HepG2 (cell line): ENCODE measurements around the gene ELN. TPM values are rescaled to one million over a fixed set of nuclear protein-coding genes. Genes with fewer than 3 reads are reported as not detected.

Experiments used
- ATAC-seq: fragments of 200-7000 bp; cut with Tn5 transposase; 3 replicates; pipeline ENCODE4 v1.9.1; 2020; ENCODE audit warnings: mild to moderate bottlenecking, moderate library complexity
- BruUV-seq: library from RNA; stranded (reverse); fragments of 400-500 nt; replicated peaks from 2 replicates; lab custom pipeline; 2021; lab: Mats Ljungman, UMichigan
- CTCF ChIA-PET: fragments of 300-600 bp; formaldehyde crosslinking; extraction: SDS; loops from one replicate; lab custom pipeline; 2021; ENCODE audit warnings: low total read pairs, inconsistent platforms, low intra/inter-chr PET ratio; lab: Yijun Ruan, JAX
- POLR2A ChIA-PET: fragments of 350-600 bp; sonication (Branson Sonifier 250); formaldehyde crosslinking; loops from one replicate; lab custom pipeline; 2020; ENCODE audit warnings: antibody characterized with exemption, inconsistent platforms; lab: Yijun Ruan, JAX
- DNase-seq: peaks from one replicate; pipeline ENCODE4 v3.0.0-alpha.2; 2015; ENCODE audit warnings: low spot score
- FAIRE-seq: peaks from 3 replicates; lab custom pipeline; 2011; peaks lifted over from hg19 to GRCh38; lab: Jason Lieb, UNC
- H2AFZ ChIP-seq: one replicate; pipeline ENCODE4 v1.6.1; 2011; ENCODE audit warnings: low read length, inconsistent platforms
- H3K27ac ChIP-seq: fragments of 300-600 bp; 3 replicates; pipeline ENCODE4 v1.8.0; 2011; ENCODE audit warnings: mixed run types, mild to moderate bottlenecking, mixed read lengths, low read length, inconsistent platforms; ENCODE audit not compliant: insufficient read depth; ENCODE audit errors: extremely low read length
- H3K27me3 ChIP-seq, 2 experiments: fragments of 200-600 bp in 1 of 2; 2 replicates in 1 of 2; 3 replicates in 1 of 2; pipeline versions ENCODE4 v1.6.0 to v1.8.0; 2011; ENCODE audit warnings: low read length in 2 of 2, mild to moderate bottlenecking in 2 of 2, moderate library complexity in 2 of 2, inconsistent platforms in 1 of 2; ENCODE audit not compliant: insufficient read depth in 2 of 2, control insufficient read depth in 1 of 2
- H3K36me3 ChIP-seq, 2 experiments: fragments of 200-600 bp in 1 of 2; replicated peaks in 1 of 2; 2 replicates in 1 of 2; 3 replicates in 1 of 2; pipeline versions ENCODE4 v1.5.1 to v1.8.0; 2011; ENCODE audit warnings: low read length in 2 of 2, inconsistent platforms in 1 of 2; ENCODE audit not compliant: insufficient read depth in 2 of 2, control insufficient read depth in 1 of 2
- H3K4me1 ChIP-seq: 2 replicates; pipeline ENCODE4 v1.5.1; 2012; ENCODE audit warnings: low read length, inconsistent platforms; ENCODE audit not compliant: insufficient read depth
- H3K4me2 ChIP-seq: 2 replicates; pipeline ENCODE4 v1.6.0; 2011; ENCODE audit warnings: low read depth, low read length, inconsistent platforms
- H3K4me3 ChIP-seq, 3 experiments: fragments of 200-600 bp in 1 of 3; sonication (generic), shearing (Covaris generic) in 1 of 3; replicated peaks in 1 of 3; 2 replicates each; pipeline ENCODE4 v1.5.1; 2011 to 2016; ENCODE audit warnings: low read length in 3 of 3, inconsistent platforms in 2 of 3, low read depth in 2 of 3, mild to moderate bottlenecking in 2 of 3, control low read depth in 1 of 3, mixed read lengths in 1 of 3; ENCODE audit not compliant: insufficient read depth in 1 of 3
- H3K79me2 ChIP-seq: one replicate; pipeline ENCODE4 v1.6.1; 2011; ENCODE audit warnings: low read length, inconsistent platforms; ENCODE audit not compliant: insufficient read depth
- H3K9ac ChIP-seq: 2 replicates; pipeline ENCODE4 v1.6.0; 2011; ENCODE audit warnings: mild to moderate bottlenecking, low read depth, low read length, inconsistent platforms; ENCODE audit not compliant: insufficient read depth
- H3K9me3 ChIP-seq: 2 replicates; pipeline ENCODE4 v1.5.1; 2012; ENCODE audit warnings: mild to moderate bottlenecking, low read length
- H4K20me1 ChIP-seq: 2 replicates; pipeline ENCODE4 v1.6.0; 2011; ENCODE audit warnings: inconsistent platforms, mild to moderate bottlenecking, low read length, moderate library complexity; ENCODE audit not compliant: insufficient read depth
- BCLAF1 ChIP-seq: fragments of 450-650 bp; IDR thresholded peaks from 2 replicates; pipeline ENCODE4 v1.6.1; 2017; ENCODE audit warnings: mild to moderate bottlenecking
- MEIS2 ChIP-seq: sonication (generic); formaldehyde crosslinking; IDR thresholded peaks from 2 replicates; pipeline ENCODE4 v1.9.0; 2021; ENCODE audit warnings: mild to moderate bottlenecking, missing genetic modification reagents
- RERE ChIP-seq: IDR thresholded peaks from 2 replicates; pipeline ENCODE4 v1.6.1; 2016; ENCODE audit warnings: low read depth, missing genetic modification reagents, missing compliant biosample characterization
- RFXAP ChIP-seq: sonication (generic); formaldehyde crosslinking; IDR thresholded peaks from 2 replicates; pipeline ENCODE4 v1.4.0; 2020; ENCODE audit warnings: missing genetic modification reagents, borderline replicate concordance
- SNAPC2 ChIP-seq: sonication (generic); formaldehyde crosslinking; IDR thresholded peaks from 2 replicates; pipeline ENCODE4 v1.8.1; 2022; ENCODE audit warnings: mild to moderate bottlenecking, missing genetic modification reagents
- SOX6 ChIP-seq, 2 experiments: fragments of 450-650 bp in 1 of 2; sonication (generic) in 1 of 2; formaldehyde crosslinking in 1 of 2; IDR thresholded peaks; 2 replicates each; pipeline versions ENCODE4 v1.4.0 to v1.6.1; 2017 to 2020; ENCODE audit warnings: antibody characterized with exemption in 1 of 2, mild to moderate bottlenecking in 1 of 2, missing genetic modification reagents in 1 of 2
- ZFP82 ChIP-seq: sonication (generic); formaldehyde crosslinking; IDR thresholded peaks from 2 replicates; pipeline ENCODE4 v1.5.1; 2020; ENCODE audit warnings: mild to moderate bottlenecking, missing genetic modification reagents, borderline replicate concordance
- ZNF782 ChIP-seq: sonication (generic); formaldehyde crosslinking; IDR thresholded peaks from 2 replicates; pipeline ENCODE4 v1.4.0; 2020; ENCODE audit warnings: missing genetic modification reagents, mild to moderate bottlenecking, borderline replicate concordance
- whole genome bisulfite sequencing: methylation state at CpG from one replicate; pipeline ENCODE4 v1.1.6; 2017; ENCODE audit warnings: low lambda C conversion rate; 5-methylcytosine and 5-hydroxymethylcytosine counted together
- in situ Hi-C: cut with HindIII; loops from 2 replicates; pipeline ENCODE4 v1.10.0; 2017; ENCODE audit warnings: low pct_unique_long_range_greater_than_20kb; ENCODE audit not compliant: extremely low pct_ligation_motif_present
- intact Hi-C: fragments of 100-400 bp; cut with micrococcal nuclease; formaldehyde crosslinking; loops from one replicate; pipeline ENCODE4 v1.10.0; 2022; ENCODE audit not compliant: unreplicated experiment
- polyA plus RNA-seq, 8 experiments: library from polyadenylated mRNA; depleted of rRNA in 3 of 8; stranded (reverse) in 7 of 8; unstranded in 1 of 8; fragments of >200 nt; fragmentation: Illumina TruSeq in 4 of 8; extraction: Trizol in 4 of 8; gene quantifications; 2 replicates each; pipeline versions ENCODE4 v1.2.1 to v1.2.3, GENCODE V29; 2011 to 2016; ENCODE audit warnings: low read depth in 4 of 8, missing spikeins in 1 of 8, mixed read lengths in 1 of 8; ENCODE audit not compliant: insufficient read depth in 1 of 8
- total RNA-seq, 5 experiments: library from RNA; depleted of rRNA; stranded (reverse); fragments of >200 nt; fragmentation: Illumina TruSeq; extraction: Trizol; gene quantifications; 2 replicates each; pipeline ENCODE4 v1.2.3, GENCODE V29; 2016; ENCODE audit warnings: low read depth in 1 of 5

The ELN gene
- total and polyA plus RNA-seq, 2 of the 13 experiments (the other 11 are each of a cell fraction or from before 2014, with no cell fraction given), result 0.15 to 0.37 TPM

DNA sequence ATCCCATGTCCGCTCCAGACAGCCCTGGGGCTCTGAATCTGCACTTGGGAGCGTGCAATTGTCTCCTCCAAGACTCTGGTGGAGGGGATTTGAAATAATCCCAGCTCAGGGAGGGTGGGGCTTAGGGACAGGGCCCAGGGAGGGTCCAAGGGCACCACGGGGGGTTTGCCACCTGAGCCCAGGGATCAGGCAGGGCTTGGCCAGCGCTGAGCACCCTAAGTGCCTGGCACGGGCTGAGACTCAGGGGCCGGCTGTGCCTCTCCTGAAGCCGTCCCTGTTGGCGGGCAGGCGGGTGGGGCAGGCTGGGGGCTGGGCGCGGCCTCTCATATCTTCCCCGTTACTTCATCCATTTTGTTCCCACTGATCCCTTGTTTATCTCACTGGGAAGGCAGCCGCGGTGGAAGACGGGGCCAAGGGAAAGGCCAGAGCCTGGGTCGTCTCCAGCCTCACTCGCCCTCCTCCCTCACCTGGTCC is 41.8 kb upstream of the ELN start:
- peaks cover 0 to 18% of the 10 kb centered on the region in 2 experiments; a peak in 2 of 5 replicates for H3K27me3 ChIP-seq
- no peak overlapping the region for H3K4me3 ChIP-seq
- ATAC-seq (no peak), FAIRE-seq (no peak), DNase-seq (no peak)
- H3K9me3 ChIP-seq, result no peaks in the 10 kb centered on the region
- no peak overlapping the region for H2AFZ ChIP-seq
- no peak for TF ChIP-seq ZNF782 (CRISPR knock-in tag)
- no peak for TF ChIP-seq ZFP82 (CRISPR knock-in tag)
- no peak for TF ChIP-seq SNAPC2
- no peak for TF ChIP-seq MEIS2 (CRISPR knock-in tag)
- no peak for TF ChIP-seq BCLAF1
- TF ChIP-seq SOX6 (IDR thresholded peaks at IDR 0.05), result no peak
- TF ChIP-seq SOX6 (CRISPR knock-in tag; IDR thresholded peaks at IDR 0.05), result no peak
- no peak for TF ChIP-seq RERE (CRISPR knock-in tag)
- no peak for TF ChIP-seq RFXAP (CRISPR knock-in tag)
- no peaks in the 10 kb centered on the region for H3K36me3 ChIP-seq
- no peak overlapping the region for H3K9ac ChIP-seq
- POLR2A ChIA-PET, result no interaction called here
- H3K27ac ChIP-seq, result no peak overlapping the region
- BruUV-seq, result no TSS peak
- 69% methylated on average over 12 of the region's 17 CpGs for WGBS
- H3K4me1 ChIP-seq, result no peaks in the 10 kb centered on the region
- intact Hi-C loops (no loop called here), in situ Hi-C loops (no loop called here)
- CTCF ChIA-PET, result no interaction called here
- no peaks in the 10 kb centered on the region for H4K20me1 ChIP-seq
- H3K79me2 ChIP-seq, result no peaks in the 10 kb centered on the region
- H3K4me2 ChIP-seq, result no peak overlapping the region
